HepG2 (cell line): ENCODE results near the gene RSPH9. TPM values are rescaled to one million over a fixed set of nuclear protein-coding genes. Genes with fewer than 3 reads are reported as not detected.

ENCODE experiments used
- HHEX ChIP-seq: IDR thresholded peaks from 2 replicates; pipeline ENCODE4 v1.6.1; 2016; ENCODE audit warnings: control low read depth
- KDM5A ChIP-seq: fragments of 200-600 bp; sonication (generic); IDR thresholded peaks from 2 replicates; pipeline ENCODE4 v1.7.0; 2018; ENCODE audit warnings: antibody characterized with exemption, mild to moderate bottlenecking, low read length, borderline replicate concordance
- MYNN ChIP-seq: sonication (generic); formaldehyde crosslinking; IDR thresholded peaks from 2 replicates; pipeline ENCODE4 v1.4.0; 2020; ENCODE audit warnings: mild to moderate bottlenecking, low read depth, missing genetic modification reagents
- PRMT3 ChIP-seq: sonication (generic); formaldehyde crosslinking; IDR thresholded peaks from 2 replicates; pipeline ENCODE4 v1.8.1; 2022; ENCODE audit warnings: low read depth, mild to moderate bottlenecking, moderate library complexity, missing genetic modification reagents, borderline replicate concordance
- RARA ChIP-seq: IDR thresholded peaks from 2 replicates; pipeline ENCODE4 v1.6.1; 2016; ENCODE audit warnings: missing genetic modification reagents, missing compliant biosample characterization
- RARG ChIP-seq: sonication (generic); formaldehyde crosslinking; IDR thresholded peaks from 2 replicates; pipeline ENCODE4 v1.4.0; 2020; ENCODE audit warnings: low read depth, mild to moderate bottlenecking, missing genetic modification reagents
- RXRB ChIP-seq: IDR thresholded peaks from 2 replicates; pipeline ENCODE4 v1.6.1; 2016; ENCODE audit warnings: borderline replicate concordance, missing genetic modification reagents, missing compliant biosample characterization
- SIN3B ChIP-seq: fragments of 150-350 bp; IDR thresholded peaks from 2 replicates; pipeline ENCODE4 v1.6.1; 2014; ENCODE audit warnings: low read length
- ZFY ChIP-seq: sonication (generic); formaldehyde crosslinking; IDR thresholded peaks from 2 replicates; pipeline ENCODE4 v1.4.0; 2020; ENCODE audit warnings: missing genetic modification reagents
- ZHX1 ChIP-seq: sonication (generic); formaldehyde crosslinking; IDR thresholded peaks from 2 replicates; pipeline ENCODE4 v1.8.1; 2022; ENCODE audit warnings: low read depth, mild to moderate bottlenecking, missing genetic modification reagents
- ZNF282 ChIP-seq: fragments of 450-650 bp; IDR thresholded peaks from 2 replicates; pipeline ENCODE4 v1.6.1; 2018; ENCODE audit not compliant: partially characterized antibody
- ZNF441 ChIP-seq: sonication (generic); formaldehyde crosslinking; IDR thresholded peaks from 2 replicates; pipeline ENCODE4 v1.7.0; 2021; ENCODE audit warnings: missing genetic modification reagents, borderline replicate concordance
- ZNF546 ChIP-seq: sonication (generic); formaldehyde crosslinking; conservative IDR thresholded peaks from 2 replicates; pipeline ENCODE4 v1.8.1; 2023; ENCODE audit warnings: mild to moderate bottlenecking, missing genetic modification reagents
- ZNF674 ChIP-seq: sonication (generic); formaldehyde crosslinking; IDR thresholded peaks from 2 replicates; pipeline ENCODE4 v1.5.0; 2020; ENCODE audit warnings: low read depth, mild to moderate bottlenecking, missing genetic modification reagents
- ZSCAN25 ChIP-seq: sonication (generic); formaldehyde crosslinking; IDR thresholded peaks from 2 replicates; pipeline ENCODE4 v1.8.0; 2022; ENCODE audit warnings: mild to moderate bottlenecking, missing genetic modification reagents
- ZZZ3 ChIP-seq: sonication (generic); formaldehyde crosslinking; IDR thresholded peaks from 2 replicates; pipeline ENCODE4 v1.4.0; 2020; ENCODE audit warnings: missing genetic modification reagents, mild to moderate bottlenecking, borderline replicate concordance
- polyA plus RNA-seq, 8 experiments: library from polyadenylated mRNA; depleted of rRNA in 3 of 8; stranded (reverse) in 7 of 8; unstranded in 1 of 8; fragments of >200 nt; fragmentation: Illumina TruSeq in 4 of 8; extraction: Trizol in 4 of 8; gene quantifications; 2 replicates each; pipeline versions ENCODE4 v1.2.1 to v1.2.3, GENCODE V29; 2011 to 2016; ENCODE audit warnings: low read depth in 4 of 8, missing spikeins in 1 of 8, mixed read lengths in 1 of 8; ENCODE audit not compliant: insufficient read depth in 1 of 8
- total RNA-seq, 5 experiments: library from RNA; depleted of rRNA; stranded (reverse); fragments of >200 nt; fragmentation: Illumina TruSeq; extraction: Trizol; gene quantifications; 2 replicates each; pipeline ENCODE4 v1.2.3, GENCODE V29; 2016; ENCODE audit warnings: low read depth in 1 of 5
- TF ChIP-seq, protein P1 (sequence below): sonication (generic); formaldehyde crosslinking; IDR thresholded peaks from 2 replicates; pipeline ENCODE4 v1.4.0; 2020; ENCODE audit warnings: mild to moderate bottlenecking, missing genetic modification reagents, borderline replicate concordance
- TF ChIP-seq, protein P2 (sequence below): IDR thresholded peaks from 2 replicates; pipeline ENCODE4 v1.6.1; 2016; ENCODE audit warnings: mild to moderate bottlenecking, missing biosample characterization, missing genetic modification reagents
- TF ChIP-seq, protein P3 (sequence below): sonication (generic); formaldehyde crosslinking; IDR thresholded peaks from 2 replicates; pipeline ENCODE4 v1.4.0; 2020; ENCODE audit warnings: missing genetic modification reagents

Gene RSPH9
- total and polyA plus RNA-seq, 2 of the 13 experiments (the other 11 are each of a cell fraction or from before 2014, with no cell fraction given): 0.04 TPM; not detected in 1

DNA sequence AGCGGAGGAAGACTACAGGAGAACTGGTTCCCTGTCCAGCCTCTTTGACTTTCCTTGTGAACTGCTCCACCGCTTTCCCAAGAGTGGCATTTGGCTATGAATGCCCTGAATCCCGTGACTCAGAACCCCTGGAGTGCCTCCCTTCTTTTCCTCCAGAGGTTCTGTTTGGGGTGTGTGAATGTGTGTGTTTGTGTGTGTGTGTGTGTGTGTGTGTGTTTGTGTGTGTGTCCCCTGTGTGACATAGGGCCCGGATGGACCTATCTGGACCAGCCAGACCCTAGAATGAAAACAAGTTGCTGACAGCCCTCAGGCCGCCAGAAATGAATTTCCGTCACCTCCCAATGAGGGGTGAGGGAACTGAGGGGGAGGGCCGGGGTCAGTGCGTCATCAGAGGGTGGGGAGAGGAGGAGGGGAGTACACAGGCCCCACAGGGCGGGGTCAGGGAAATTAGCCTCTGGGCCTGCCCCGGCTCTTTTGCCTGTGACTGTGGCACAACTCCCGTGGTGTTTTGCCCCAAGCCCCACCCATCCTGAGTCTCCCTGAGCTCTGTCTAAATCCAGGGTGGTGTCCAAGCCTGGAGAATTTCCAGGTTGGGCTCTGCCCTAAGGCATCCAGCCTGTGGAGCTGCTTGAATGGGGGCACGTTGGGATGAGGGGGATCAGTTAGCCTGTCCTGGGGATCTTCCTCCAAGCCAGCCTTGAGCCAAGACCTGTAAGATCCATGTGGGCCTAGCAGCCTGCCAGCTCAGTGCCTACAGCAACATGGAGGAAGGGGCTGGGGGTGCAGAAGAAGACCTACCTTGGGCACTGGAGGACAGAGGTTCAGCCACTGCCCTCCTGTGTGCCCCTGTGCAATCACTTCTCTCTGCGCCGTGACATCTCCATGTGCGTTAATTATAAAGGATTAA lies 58.0 kb downstream of the RSPH9 start (continued):
- TF ChIP-seq ZHX1 (CRISPR knock-in tag): no peak
- TF ChIP-seq, protein P1, sequence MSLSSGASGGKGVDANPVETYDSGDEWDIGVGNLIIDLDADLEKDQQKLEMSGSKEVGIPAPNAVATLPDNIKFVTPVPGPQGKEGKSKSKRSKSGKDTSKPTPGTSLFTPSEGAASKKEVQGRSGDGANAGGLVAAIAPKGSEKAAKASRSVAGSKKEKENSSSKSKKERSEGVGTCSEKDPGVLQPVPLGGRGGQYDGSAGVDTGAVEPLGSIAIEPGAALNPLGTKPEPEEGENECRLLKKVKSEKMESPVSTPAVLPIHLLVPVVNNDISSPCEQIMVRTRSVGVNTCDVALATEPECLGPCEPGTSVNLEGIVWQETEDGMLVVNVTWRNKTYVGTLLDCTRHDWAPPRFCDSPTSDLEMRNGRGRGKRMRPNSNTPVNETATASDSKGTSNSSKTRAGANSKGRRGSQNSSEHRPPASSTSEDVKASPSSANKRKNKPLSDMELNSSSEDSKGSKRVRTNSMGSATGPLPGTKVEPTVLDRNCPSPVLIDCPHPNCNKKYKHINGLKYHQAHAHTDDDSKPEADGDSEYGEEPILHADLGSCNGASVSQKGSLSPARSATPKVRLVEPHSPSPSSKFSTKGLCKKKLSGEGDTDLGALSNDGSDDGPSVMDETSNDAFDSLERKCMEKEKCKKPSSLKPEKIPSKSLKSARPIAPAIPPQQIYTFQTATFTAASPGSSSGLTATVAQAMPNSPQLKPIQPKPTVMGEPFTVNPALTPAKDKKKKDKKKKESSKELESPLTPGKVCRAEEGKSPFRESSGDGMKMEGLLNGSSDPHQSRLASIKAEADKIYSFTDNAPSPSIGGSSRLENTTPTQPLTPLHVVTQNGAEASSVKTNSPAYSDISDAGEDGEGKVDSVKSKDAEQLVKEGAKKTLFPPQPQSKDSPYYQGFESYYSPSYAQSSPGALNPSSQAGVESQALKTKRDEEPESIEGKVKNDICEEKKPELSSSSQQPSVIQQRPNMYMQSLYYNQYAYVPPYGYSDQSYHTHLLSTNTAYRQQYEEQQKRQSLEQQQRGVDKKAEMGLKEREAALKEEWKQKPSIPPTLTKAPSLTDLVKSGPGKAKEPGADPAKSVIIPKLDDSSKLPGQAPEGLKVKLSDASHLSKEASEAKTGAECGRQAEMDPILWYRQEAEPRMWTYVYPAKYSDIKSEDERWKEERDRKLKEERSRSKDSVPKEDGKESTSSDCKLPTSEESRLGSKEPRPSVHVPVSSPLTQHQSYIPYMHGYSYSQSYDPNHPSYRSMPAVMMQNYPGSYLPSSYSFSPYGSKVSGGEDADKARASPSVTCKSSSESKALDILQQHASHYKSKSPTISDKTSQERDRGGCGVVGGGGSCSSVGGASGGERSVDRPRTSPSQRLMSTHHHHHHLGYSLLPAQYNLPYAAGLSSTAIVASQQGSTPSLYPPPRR (CRISPR knock-in tag): no peak
- no peak for TF ChIP-seq ZSCAN25 (CRISPR knock-in tag)
- TF ChIP-seq SIN3B: no peak
- no peak for TF ChIP-seq PRMT3 (CRISPR knock-in tag)
- TF ChIP-seq ZZZ3: no peak
- no peak for TF ChIP-seq RARG
- no peak for TF ChIP-seq MYNN (CRISPR knock-in tag)
- TF ChIP-seq ZNF546: no peak
- TF ChIP-seq ZNF674: no peak
- no peak for TF ChIP-seq ZNF282
- 0 out of 2 replicates have a peak, but pooled peaks have one; percentile 17 for TF ChIP-seq RXRB (CRISPR knock-in tag)
- TF ChIP-seq, protein P2, sequence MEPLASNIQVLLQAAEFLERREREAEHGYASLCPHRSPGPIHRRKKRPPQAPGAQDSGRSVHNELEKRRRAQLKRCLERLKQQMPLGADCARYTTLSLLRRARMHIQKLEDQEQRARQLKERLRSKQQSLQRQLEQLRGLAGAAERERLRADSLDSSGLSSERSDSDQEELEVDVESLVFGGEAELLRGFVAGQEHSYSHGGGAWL (CRISPR knock-in tag): no peak
- TF ChIP-seq, protein P3, sequence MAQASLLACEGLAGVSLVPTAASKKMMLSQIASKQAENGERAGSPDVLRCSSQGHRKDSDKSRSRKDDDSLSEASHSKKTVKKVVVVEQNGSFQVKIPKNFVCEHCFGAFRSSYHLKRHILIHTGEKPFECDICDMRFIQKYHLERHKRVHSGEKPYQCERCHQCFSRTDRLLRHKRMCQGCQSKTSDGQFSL (CRISPR knock-in tag): no peak
- peak; percentile 59 for TF ChIP-seq ZFY (CRISPR knock-in tag)
- peak; percentile 48; the same call in 1 of the 2 replicates for TF ChIP-seq RARA (CRISPR knock-in tag)
- 0 out of 2 replicates have a peak, but pooled peaks have one; percentile 44 for TF ChIP-seq HHEX (CRISPR knock-in tag)
- no peak for TF ChIP-seq KDM5A
- TF ChIP-seq ZNF441: no peak
